GM12801 (cell line): ENCODE measurements around the gene FUNDC2.

ENCODE experiments used
- TF ChIP-seq, protein P1 (sequence below): IDR thresholded peaks from one replicate; pipeline ENCODE4 v1.5.1; 2011; ENCODE audit warnings: control low read depth; ENCODE audit not compliant: insufficient read length; ENCODE audit errors: extremely low read depth

FUNDC2 gene

DNA sequence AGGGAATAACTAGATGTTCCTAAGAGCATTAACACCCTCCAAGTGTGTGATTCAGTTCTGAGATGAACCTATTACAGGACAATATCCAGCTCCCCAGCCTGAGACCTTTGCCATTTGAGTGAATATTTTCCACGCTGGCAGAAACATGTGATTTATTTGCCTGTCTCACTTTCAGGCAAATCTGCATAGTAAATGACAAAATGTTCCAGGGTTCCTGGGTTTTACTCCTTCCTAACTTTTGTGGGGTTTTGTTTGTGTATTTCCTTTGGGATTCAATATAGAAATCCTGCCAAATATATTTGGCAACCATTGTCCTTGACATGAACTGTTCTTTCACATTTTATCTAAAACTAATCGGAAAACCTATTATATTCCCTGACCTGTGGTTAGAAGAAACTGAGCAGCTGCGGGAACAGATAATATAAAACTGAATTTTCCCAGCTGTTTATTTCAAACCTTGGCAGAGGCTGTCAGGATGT, 16.6 kb upstream of the FUNDC2 start:
- TF ChIP-seq, protein P1, sequence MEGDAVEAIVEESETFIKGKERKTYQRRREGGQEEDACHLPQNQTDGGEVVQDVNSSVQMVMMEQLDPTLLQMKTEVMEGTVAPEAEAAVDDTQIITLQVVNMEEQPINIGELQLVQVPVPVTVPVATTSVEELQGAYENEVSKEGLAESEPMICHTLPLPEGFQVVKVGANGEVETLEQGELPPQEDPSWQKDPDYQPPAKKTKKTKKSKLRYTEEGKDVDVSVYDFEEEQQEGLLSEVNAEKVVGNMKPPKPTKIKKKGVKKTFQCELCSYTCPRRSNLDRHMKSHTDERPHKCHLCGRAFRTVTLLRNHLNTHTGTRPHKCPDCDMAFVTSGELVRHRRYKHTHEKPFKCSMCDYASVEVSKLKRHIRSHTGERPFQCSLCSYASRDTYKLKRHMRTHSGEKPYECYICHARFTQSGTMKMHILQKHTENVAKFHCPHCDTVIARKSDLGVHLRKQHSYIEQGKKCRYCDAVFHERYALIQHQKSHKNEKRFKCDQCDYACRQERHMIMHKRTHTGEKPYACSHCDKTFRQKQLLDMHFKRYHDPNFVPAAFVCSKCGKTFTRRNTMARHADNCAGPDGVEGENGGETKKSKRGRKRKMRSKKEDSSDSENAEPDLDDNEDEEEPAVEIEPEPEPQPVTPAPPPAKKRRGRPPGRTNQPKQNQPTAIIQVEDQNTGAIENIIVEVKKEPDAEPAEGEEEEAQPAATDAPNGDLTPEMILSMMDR: no peak

DNA sequence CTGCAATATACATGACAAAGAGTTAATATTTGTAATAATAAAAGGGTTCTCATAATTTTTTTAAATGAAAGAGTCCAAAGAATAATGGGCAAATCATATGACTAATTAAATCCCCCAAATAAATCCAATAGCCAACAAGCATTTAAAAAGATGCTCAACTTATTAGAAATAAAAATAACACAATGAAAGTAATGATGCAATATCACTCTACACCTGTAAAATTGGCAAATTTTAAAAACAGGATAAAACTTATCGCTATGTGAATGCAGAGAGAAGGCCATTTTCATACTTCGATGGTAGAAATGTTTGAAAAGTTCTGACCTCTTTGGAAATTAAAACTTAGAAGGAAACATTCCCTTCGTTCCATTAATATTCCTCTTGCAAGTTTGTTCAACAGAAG, 6.1 kb upstream of the FUNDC2 start:
- TF ChIP-seq, protein P1: no peak

DNA sequence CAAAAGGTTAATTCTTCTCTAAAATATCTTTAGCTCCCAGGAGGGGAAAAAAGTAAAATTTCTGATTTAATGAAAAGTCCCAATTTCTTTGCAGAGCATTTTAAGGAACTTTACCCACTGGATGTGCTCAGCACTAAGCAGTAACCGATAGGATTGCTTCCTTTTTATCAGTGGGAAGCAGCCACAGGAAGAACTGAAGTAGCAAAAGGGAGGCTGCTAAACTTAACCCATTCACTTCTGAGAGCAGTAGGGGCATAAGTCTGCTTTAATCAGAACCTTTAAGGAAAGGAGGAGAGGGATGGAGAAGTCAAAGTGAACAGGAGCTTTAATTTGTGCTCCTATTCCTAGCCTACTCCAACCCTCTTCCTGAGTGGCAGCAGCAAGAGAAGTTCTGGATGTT, 4.1 kb upstream of the FUNDC2 start, which contains the start of gene F8:
TSS of gene F8 (minus strand) at position 139 of the 400 bp plus-strand sequence. CDS start 171 bp downstream, outside the sequence.
- TF ChIP-seq, protein P1: no peak

DNA sequence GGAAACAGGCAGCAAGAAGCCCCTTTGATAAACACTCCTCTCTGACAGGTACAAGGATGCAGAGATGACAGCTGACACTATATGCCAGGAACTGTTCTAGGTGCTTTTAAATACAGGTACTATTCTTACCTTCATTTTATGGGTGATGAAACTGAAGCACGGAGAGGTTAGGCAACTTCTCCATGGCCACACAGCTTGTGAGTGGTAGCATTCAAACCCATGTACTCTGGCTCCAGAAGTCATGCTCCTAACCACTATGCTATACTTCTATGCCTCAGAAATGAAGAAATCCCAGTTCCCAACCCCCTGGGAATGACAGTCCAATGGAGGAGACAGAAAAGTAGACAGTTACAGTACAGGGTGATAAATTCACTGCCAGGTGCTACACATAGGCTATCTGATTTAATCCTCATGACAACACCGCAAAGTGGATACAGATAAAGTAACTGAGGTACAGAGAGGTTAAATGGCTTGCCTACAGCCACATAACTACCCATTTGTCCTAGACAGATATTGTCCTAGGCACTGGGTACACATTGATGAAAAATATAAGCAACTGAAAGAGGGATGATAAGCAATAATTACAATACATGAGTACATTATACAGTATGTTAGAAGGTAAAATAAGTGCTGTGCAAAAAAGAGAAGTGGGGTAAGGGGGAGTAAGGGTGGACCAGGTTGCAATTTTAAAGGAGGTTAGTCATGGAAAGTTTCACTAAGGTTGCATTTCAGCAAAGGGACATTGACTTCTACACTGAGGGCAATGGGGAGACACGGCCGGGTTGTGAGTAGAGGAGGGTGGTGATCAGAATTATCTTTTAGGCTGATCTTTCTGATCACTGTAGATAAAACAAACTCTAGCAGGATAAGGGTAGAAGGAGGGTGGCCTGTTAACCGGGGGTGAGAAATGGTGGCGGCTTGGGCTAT, 2.5 kb upstream of the FUNDC2 start:
- TF ChIP-seq, protein P1: no peak

DNA sequence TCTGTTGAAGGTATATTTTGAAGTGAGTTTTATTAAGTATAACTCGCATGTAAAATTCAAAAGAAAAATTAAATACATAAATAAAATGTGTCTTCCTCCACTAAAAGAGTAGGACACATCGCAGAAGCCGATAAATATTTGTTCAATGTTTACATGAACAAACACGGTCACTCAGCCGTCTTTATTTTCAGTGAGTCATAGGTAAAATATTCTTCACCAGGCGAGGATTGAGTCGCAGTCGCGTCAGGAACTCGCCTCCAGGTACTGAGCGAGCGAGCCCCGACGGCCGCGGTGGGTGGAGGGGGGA, 271 bp upstream of the FUNDC2 start:
- TF ChIP-seq, protein P1: no peak

DNA sequence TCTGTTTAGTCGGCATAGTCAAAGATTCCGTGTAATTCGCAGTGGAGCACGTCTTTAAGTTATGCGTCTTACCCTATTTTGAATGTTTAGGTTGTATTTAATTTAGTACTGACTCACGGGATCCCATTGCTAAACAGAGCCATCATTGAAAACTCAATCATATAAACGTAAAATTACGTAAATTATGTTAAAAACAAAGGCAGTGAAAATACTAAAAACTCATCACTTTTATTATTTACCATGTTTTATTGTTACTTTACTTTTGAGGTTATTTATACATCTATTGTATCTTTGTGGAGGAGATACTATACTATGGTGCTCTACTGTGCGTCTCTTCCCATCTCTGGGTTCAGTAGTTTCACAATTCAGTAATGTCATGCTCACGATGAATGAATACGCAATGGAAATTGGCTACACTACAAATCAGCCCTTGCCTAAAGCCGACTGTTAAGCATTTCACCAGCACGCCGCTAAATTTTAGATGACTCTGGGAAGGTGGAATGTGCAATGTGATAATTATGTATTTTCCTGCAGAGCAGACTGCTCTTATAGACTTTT, 944 bp downstream of the FUNDC2 start:
- TF ChIP-seq, protein P1: no peak

DNA sequence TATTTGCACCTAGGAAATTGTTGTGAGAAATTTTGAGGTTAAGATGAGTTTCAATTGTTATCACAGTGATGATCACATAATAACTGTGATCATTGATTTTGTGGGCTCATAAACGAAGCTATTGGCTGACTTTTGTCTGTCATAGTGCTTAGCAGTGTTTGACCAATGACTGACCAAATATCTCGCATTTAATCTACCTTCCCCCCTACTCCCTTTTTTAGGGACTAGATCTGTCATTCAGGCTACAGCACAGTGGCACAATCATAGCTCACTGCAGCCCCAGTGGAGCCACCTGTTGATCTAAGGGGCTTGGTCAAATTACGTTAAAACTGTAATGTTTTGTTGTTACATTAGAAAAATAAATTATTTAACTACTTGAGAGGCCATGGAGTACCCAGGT, 1.5 kb downstream of the FUNDC2 start:
- TF ChIP-seq, protein P1: no peak
